Measurements from ENCODE around the gene KDM4B.
"Not testable (repeated sequence)": the region's sequence is repeated elsewhere in the genome, so short reads cannot be mapped to it uniquely, and the experiment has no call there.

The KDM4B gene

GRCh38 chr19:5012688-5013457, 44.0 kb downstream of the KDM4B start:
- no peak for DNase-seq (ENCODE audit: low read depth, low spot score)

GRCh38 chr19:5013761-5014160, 44.8 kb downstream of the KDM4B start:
- DNase-seq (ENCODE audit: low read depth, low spot score) = no peak

- DNase-seq (ENCODE audit: low read depth, low spot score) = no peak
Observed at GRCh38 chr19:5014941-5015340, 46.0 kb downstream of the KDM4B start.

- DNase-seq (ENCODE audit: low read depth, low spot score) = no peak
Observed at GRCh38 chr19:5016268-5016667, 47.4 kb downstream of the KDM4B start.

GRCh38 chr19:5016781-5017180, 47.9 kb downstream of the KDM4B start:
- no peak for DNase-seq (ENCODE audit: low read depth, low spot score)

- no peak for DNase-seq (ENCODE audit: low read depth, low spot score)
Observed at GRCh38 chr19:5017235-5017634, 48.3 kb downstream of the KDM4B start.

GRCh38 chr19:5018224-5019015, 49.5 kb downstream of the KDM4B start:
- DNase-seq (ENCODE audit: low read depth, low spot score) = no peak

GRCh38 chr19:5020368-5020767, 51.5 kb downstream of the KDM4B start:
- no peak for DNase-seq (ENCODE audit: low read depth, low spot score)

- DNase-seq (ENCODE audit: low read depth, low spot score) = no peak
Observed at GRCh38 chr19:5021046-5021445, 52.1 kb downstream of the KDM4B start.

GRCh38 chr19:5022066-5022860, 53.4 kb downstream of the KDM4B start:
- no peak for DNase-seq (ENCODE audit: low read depth, low spot score)

GRCh38 chr19:5023128-5023571, 54.2 kb downstream of the KDM4B start:
- DNase-seq (ENCODE audit: low read depth, low spot score) = no peak

- DNase-seq (ENCODE audit: low read depth, low spot score) = no peak
Observed at GRCh38 chr19:5024282-5024681, 55.4 kb downstream of the KDM4B start.

GRCh38 chr19:5025027-5025426, 56.1 kb downstream of the KDM4B start:
- DNase-seq (ENCODE audit: low read depth, low spot score) = no peak

- DNase-seq (ENCODE audit: low read depth, low spot score) = no peak
Observed at GRCh38 chr19:5026706-5027273, 57.9 kb downstream of the KDM4B start.

- no peak for DNase-seq (ENCODE audit: low read depth, low spot score)
Observed at GRCh38 chr19:5028229-5028886, 59.4 kb downstream of the KDM4B start.

GRCh38 chr19:5029596-5029995, 60.7 kb downstream of the KDM4B start:
- DNase-seq (ENCODE audit: low read depth, low spot score) = not testable (repeated sequence)

- DNase-seq (ENCODE audit: low read depth, low spot score) = no peak
Observed at GRCh38 chr19:5030136-5030820, 61.4 kb downstream of the KDM4B start.

GRCh38 chr19:5030822-5031221, 61.9 kb downstream of the KDM4B start:
- DNase-seq (ENCODE audit: low read depth, low spot score) = no peak

- no peak for DNase-seq (ENCODE audit: low read depth, low spot score)
Observed at GRCh38 chr19:5031231-5032100, 62.6 kb downstream of the KDM4B start.
